Measurements from ENCODE around the gene ATP5ME.

Gene ATP5ME

DNA sequence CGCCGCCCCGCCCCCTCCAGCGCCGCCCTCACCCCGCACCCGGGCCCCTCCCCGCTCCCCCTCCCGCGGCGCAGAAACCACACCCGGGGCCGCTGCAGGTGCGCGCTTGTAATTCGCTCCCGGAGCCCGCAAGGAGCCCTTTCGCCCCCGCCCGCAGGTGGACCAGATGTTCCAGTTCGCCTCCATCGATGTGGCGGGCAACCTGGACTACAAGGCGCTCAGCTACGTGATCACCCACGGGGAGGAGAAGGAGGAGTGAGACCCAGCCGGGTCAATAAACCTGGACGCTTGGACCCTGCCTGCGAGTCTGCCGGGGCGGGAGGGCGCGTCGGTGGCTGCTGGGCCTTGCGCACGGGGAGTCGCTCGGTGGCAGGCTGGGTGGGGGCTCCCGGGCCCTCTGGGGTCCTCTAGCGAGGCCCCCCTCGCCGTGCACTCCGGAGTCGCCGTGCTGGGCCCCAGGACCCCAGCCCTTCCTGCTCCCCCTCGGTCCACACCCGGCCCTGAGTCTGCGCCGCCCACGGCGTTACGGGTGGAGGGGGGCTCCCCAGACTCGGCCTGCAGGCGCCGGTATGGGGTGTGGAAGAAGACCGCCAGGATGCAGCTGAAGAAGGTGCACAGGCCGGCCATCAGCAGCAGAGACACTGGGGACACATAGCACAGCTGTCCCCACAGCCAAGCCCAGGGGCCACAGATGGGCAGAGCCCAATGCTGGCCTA is 7.8 kb upstream of the ATP5ME start:
- no peaks in the 10 kb centered on the region for H3K36me3 ChIP-seq (ENCODE audit: insufficient read depth, insufficient read length, low read length)
- peaks cover 39% of the 10 kb centered on the region for H3K4me1 ChIP-seq (ENCODE audit: insufficient read depth, insufficient read length)
- H3K4me3 ChIP-seq (ENCODE audit: insufficient read length, low read depth): no peak overlapping the region

DNA sequence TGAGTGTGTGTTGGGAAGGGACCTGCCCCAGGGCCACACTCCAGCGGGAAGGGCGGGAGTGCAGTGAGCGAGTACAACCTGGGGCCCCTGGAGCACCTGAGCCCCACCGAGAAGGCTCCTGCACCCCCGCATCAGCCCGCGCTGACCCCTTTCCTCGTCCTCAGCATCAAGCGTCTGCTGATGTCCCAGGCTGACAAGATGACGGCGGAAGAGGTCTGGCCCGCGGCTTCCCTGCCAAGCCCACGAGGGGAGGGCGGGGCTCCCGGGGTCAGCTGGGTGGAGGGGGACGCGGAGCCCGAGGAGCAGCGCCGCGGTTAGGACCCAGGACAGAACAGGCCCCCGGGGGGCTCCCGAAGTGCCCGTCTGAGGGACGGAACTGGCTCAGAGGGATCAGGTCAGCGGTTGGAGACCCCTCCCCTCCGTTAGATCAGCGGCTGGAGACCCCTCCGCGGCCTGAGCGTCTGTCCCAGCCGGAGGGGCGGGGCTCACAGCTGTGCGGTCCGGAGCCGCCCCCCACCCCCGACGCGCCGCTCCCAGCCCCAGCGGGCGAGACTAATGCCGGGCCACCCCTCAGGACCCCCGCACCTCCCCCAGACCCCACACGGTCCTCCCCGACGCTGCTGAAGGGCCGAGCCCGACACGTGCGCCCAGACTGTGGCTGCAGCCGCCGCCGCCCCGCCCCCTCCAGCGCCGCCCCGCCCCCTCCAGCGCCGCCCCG is 7.0 kb upstream of the ATP5ME start:
- Histone ChIP-seq H3K9ac (ENCODE audit: insufficient read length, low read depth) (peak overlapping the region; percentile 65), H3K9me3 (ENCODE audit: insufficient read depth, low read length) (no peaks in the 10 kb centered on the region), H3K4me3 (ENCODE audit: insufficient read length, low read depth) (peak overlapping the region; percentile 46), H3K27me3 (ENCODE audit: insufficient read depth, insufficient read length) (no peaks in the 10 kb centered on the region), H3K36me3 (ENCODE audit: insufficient read depth, insufficient read length, low read length) (no peaks in the 10 kb centered on the region), H3K4me1 (ENCODE audit: insufficient read depth, insufficient read length) (peaks cover 43% of the 10 kb centered on the region)
- TF ChIP-seq ZNF274 (IDR thresholded peaks at IDR 0.05; ENCODE audit: low read depth, low read length) (no peak), SUZ12 (IDR thresholded peaks at IDR 0.05; ENCODE audit: extremely low read depth, insufficient read depth, insufficient read length) (no peak), YY1 (IDR thresholded peaks at IDR 0.05; ENCODE audit: insufficient read depth, insufficient read length) (no peak)
- DNase-seq (ENCODE audit: low read depth, low spot score): no peak

More for the DNA sequence above, 7.8 kb upstream of the ATP5ME start:
- H3K9ac ChIP-seq (ENCODE audit: insufficient read length, low read depth): no peak overlapping the region
- H3K9me3 ChIP-seq (ENCODE audit: insufficient read depth, low read length): no peaks in the 10 kb centered on the region
- no peak for DNase-seq (ENCODE audit: low read depth, low spot score)
- no peaks in the 10 kb centered on the region for H3K27me3 ChIP-seq (ENCODE audit: insufficient read depth, insufficient read length)
- TF ChIP-seq YY1 (IDR thresholded peaks at IDR 0.05; ENCODE audit: insufficient read depth, insufficient read length): no peak
- no peak for TF ChIP-seq ZNF274 (IDR thresholded peaks at IDR 0.05; ENCODE audit: low read depth, low read length)
- no peak for TF ChIP-seq SUZ12 (IDR thresholded peaks at IDR 0.05; ENCODE audit: extremely low read depth, insufficient read depth, insufficient read length)

DNA sequence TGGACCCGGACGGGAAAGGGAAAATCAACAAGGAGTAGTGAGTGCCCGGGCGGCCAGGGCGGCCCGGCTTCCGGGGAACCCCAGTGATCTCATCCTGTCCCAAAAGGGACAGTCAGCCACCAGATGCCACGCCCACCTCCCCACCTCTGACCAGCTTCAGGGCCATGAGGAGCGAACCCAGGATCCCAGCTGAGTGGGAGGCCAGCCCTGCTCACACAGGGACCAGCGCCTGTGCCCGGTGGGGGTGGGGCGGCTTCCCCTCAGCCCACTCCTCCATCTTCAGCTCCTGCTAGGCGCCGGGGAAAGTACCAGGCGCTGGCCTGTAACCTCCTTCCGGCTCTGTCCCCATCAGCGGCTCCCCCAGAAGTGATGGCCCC is 6.5 kb upstream of the ATP5ME start:
- Histone ChIP-seq H3K4me3 (ENCODE audit: insufficient read length, low read depth) (peak overlapping the region; percentile 46), H3K36me3 (ENCODE audit: insufficient read depth, insufficient read length, low read length) (no peaks in the 10 kb centered on the region)

DNA sequence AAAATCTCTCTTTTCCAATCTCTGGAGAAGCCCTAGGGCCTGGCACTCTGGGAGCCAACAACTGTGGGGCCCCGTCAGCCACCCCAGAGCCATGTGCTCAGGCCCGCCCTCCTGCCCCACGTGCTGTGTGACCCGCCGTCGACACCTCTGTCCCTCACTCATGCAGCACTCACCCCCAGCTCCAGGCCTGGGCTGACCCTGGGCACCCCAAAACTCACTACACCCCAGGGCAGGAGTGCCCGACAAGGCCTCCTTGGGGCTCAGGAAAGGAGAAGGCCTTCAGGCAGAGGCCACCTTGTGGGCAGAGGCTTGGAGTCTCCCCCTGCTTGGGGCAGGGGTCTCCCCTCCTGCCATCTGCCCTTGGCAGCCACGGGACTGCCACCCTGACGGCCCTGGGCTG is 6.0 kb upstream of the ATP5ME start:
- no peak overlapping the region for H3K4me3 ChIP-seq (ENCODE audit: insufficient read length, low read depth)
- peak overlapping the region; percentile 29 for H3K9ac ChIP-seq (ENCODE audit: insufficient read length, low read depth)
- no peaks in the 10 kb centered on the region for H3K27me3 ChIP-seq (ENCODE audit: insufficient read depth, insufficient read length)
- H3K9me3 ChIP-seq (ENCODE audit: insufficient read depth, low read length): no peaks in the 10 kb centered on the region
- H3K4me1 ChIP-seq (ENCODE audit: insufficient read depth, insufficient read length): peaks cover 50% of the 10 kb centered on the region
- no peak for TF ChIP-seq YY1 (IDR thresholded peaks at IDR 0.05; ENCODE audit: insufficient read depth, insufficient read length)
- H3K36me3 ChIP-seq (ENCODE audit: insufficient read depth, insufficient read length, low read length): no peaks in the 10 kb centered on the region
- DNase-seq (ENCODE audit: low read depth, low spot score): no peak

More for the DNA sequence above, 6.5 kb upstream of the ATP5ME start:
- Histone ChIP-seq H3K9me3 (ENCODE audit: insufficient read depth, low read length) (no peaks in the 10 kb centered on the region), H3K27me3 (ENCODE audit: insufficient read depth, insufficient read length) (no peaks in the 10 kb centered on the region), H3K4me1 (ENCODE audit: insufficient read depth, insufficient read length) (peaks cover 46% of the 10 kb centered on the region), H3K9ac (ENCODE audit: insufficient read length, low read depth) (peak overlapping the region; percentile 65)
- TF ChIP-seq ZNF274 (IDR thresholded peaks at IDR 0.05; ENCODE audit: low read depth, low read length) (no peak), YY1 (IDR thresholded peaks at IDR 0.05; ENCODE audit: insufficient read depth, insufficient read length) (no peak), SUZ12 (IDR thresholded peaks at IDR 0.05; ENCODE audit: extremely low read depth, insufficient read depth, insufficient read length) (no peak)
- DNase-seq (ENCODE audit: low read depth, low spot score): no peak

DNA sequence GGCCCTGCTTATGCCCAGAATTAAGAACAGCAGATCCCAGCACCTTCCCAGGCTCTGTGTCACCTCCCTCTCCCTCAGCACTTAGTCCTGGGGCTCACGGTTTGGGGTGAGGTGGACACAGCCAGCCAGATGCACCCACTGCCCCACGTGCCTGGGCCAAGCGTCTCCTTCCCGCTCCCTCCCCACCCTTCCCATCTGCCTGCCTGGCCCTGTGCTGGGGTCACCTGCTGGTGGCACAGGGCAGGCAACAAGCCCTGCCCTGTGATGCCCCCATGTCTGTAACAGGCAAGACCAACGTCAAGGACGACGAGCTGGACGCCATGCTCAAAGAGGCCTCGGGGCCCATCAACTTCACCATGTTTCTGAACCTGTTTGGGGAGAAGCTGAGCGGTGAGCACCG is 5.6 kb upstream of the ATP5ME start:
- Histone ChIP-seq H3K4me3 (ENCODE audit: insufficient read length, low read depth) (no peak overlapping the region), H3K9ac (ENCODE audit: insufficient read length, low read depth) (peak overlapping the region; percentile 16), H3K27me3 (ENCODE audit: insufficient read depth, insufficient read length) (no peaks in the 10 kb centered on the region), H3K36me3 (ENCODE audit: insufficient read depth, insufficient read length, low read length) (no peaks in the 10 kb centered on the region), H3K9me3 (ENCODE audit: insufficient read depth, low read length) (no peaks in the 10 kb centered on the region), H3K4me1 (ENCODE audit: insufficient read depth, insufficient read length) (peaks cover 52% of the 10 kb centered on the region)
- DNase-seq (ENCODE audit: low read depth, low spot score): no peak
- TF ChIP-seq SUZ12 (IDR thresholded peaks at IDR 0.05; ENCODE audit: extremely low read depth, insufficient read depth, insufficient read length): no peak
- TF ChIP-seq YY1 (IDR thresholded peaks at IDR 0.05; ENCODE audit: insufficient read depth, insufficient read length): no peak
- TF ChIP-seq ZNF274 (IDR thresholded peaks at IDR 0.05; ENCODE audit: low read depth, low read length): no peak

DNA sequence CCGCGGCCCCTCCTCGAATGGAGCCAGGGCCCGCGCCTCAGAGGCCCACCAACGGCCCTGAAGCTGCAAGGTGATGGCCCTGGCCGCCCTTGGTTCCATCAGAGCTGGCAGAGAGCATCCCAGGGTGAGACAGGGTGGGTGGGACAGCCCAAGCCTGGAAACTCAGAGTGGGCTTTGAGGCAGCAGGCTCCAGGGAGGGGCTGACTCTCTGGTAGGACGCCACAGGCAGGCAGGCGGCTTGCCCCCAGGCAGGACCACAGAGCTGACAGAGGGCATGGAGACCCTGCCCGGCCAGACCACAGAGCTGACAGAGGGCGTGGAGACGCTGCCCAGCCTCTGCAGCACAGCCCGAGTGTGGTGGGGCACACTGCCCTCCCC is 5.0 kb upstream of the ATP5ME start:
- TF ChIP-seq ZNF274 (IDR thresholded peaks at IDR 0.05; ENCODE audit: low read depth, low read length): no peak
- no peak for TF ChIP-seq YY1 (IDR thresholded peaks at IDR 0.05; ENCODE audit: insufficient read depth, insufficient read length)
- no peak for TF ChIP-seq SUZ12 (IDR thresholded peaks at IDR 0.05; ENCODE audit: extremely low read depth, insufficient read depth, insufficient read length)
- Histone ChIP-seq H3K4me3 (ENCODE audit: insufficient read length, low read depth) (no peak overlapping the region), H3K9me3 (ENCODE audit: insufficient read depth, low read length) (no peaks in the 10 kb centered on the region), H3K36me3 (ENCODE audit: insufficient read depth, insufficient read length, low read length) (no peaks in the 10 kb centered on the region), H3K4me1 (ENCODE audit: insufficient read depth, insufficient read length) (peaks cover 47% of the 10 kb centered on the region), H3K9ac (ENCODE audit: insufficient read length, low read depth) (peak overlapping the region; percentile 43), H3K27me3 (ENCODE audit: insufficient read depth, insufficient read length) (no peaks in the 10 kb centered on the region)
- DNase-seq (ENCODE audit: low read depth, low spot score): no peak

DNA sequence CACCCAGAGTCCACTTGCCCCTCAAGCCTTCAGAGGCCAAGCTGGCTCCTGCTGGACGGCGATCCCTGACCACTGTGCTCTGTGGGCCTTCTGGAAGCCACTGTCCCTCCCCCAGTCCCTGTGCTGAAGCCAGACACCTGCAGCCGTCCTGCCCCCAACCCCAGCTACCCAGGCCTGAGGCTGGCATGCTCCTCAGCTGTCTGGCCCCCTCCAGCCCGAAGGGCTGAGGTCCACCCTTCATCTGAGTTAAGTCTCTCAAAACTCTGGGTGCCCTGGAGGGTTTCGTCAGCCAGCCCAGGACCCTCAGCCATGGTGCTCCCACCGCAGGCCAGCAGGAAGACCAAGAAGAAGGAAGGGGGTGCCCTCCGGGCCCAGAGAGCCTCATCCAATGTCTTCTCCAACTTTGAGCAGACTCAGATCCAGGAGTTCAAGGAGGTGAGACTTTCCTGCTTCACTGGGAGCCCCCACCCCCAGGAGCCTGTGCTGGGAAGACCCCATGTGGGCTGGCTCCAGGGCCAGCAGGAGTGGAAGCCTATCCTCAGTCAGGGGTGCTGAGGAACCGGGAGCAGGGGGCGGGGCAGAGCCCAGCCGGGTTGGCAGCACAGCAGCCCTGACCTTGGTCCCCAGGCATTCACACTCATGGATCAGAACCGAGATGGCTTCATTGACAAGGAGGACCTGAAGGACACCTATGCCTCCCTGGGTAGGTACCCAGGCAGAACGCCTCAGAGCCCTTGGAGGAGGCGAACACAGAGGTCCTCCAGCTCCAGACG is 4.4 kb upstream of the ATP5ME start:
- peaks cover 42% of the 10 kb centered on the region for H3K4me1 ChIP-seq (ENCODE audit: insufficient read depth, insufficient read length)
- TF ChIP-seq ZNF274 (IDR thresholded peaks at IDR 0.05; ENCODE audit: low read depth, low read length): no peak
- no peak for TF ChIP-seq YY1 (IDR thresholded peaks at IDR 0.05; ENCODE audit: insufficient read depth, insufficient read length)
- no peak for TF ChIP-seq SUZ12 (IDR thresholded peaks at IDR 0.05; ENCODE audit: extremely low read depth, insufficient read depth, insufficient read length)
- no peak for DNase-seq (ENCODE audit: low read depth, low spot score)
- H3K9ac ChIP-seq (ENCODE audit: insufficient read length, low read depth): peak overlapping the region; percentile 43
- no peaks in the 10 kb centered on the region for H3K9me3 ChIP-seq (ENCODE audit: insufficient read depth, low read length)
- H3K36me3 ChIP-seq (ENCODE audit: insufficient read depth, insufficient read length, low read length): peaks cover under 1% of the 10 kb centered on the region
- H3K4me3 ChIP-seq (ENCODE audit: insufficient read length, low read depth): no peak overlapping the region
- no peaks in the 10 kb centered on the region for H3K27me3 ChIP-seq (ENCODE audit: insufficient read depth, insufficient read length)
